ENCODE results near the gene HYDIN.
"Not testable (repeated sequence)": the region's sequence is repeated elsewhere in the genome, so short reads cannot be mapped to it uniquely, and the experiment has no call there.

GRCh38 chr16:70960169-70960568 is 270.4 kb downstream of the HYDIN start:
- not testable (repeated sequence) for TF ChIP-seq EZH2phosphoT487 (IDR thresholded peaks at IDR 0.05; ENCODE audit: borderline replicate concordance); CTCF (conservative IDR thresholded peaks at IDR 0.05; ENCODE audit: low read length)

Measured in Loucy (cell line).